GM12878 (cell line): Measurements from ENCODE around the gene TANC1. TPM values are rescaled to one million over a fixed set of nuclear protein-coding genes. Genes with fewer than 3 reads are reported as not detected.

Experiments used
- ATAC-seq: fragments of 200-7000 bp; cut with Tn5 transposase; 3 replicates; pipeline ENCODE4 v1.9.1; 2020; ENCODE audit warnings: mild to moderate bottlenecking, moderate library complexity
- BruUV-seq: library from RNA; stranded (reverse); fragments of 400-500 nt; replicated peaks from 2 replicates; lab custom pipeline; 2021; lab: Mats Ljungman, UMichigan
- CTCF ChIA-PET: fragments of 300-600 bp; sonication (Branson Sonifier 250); formaldehyde crosslinking; extraction: SDS; loops from one replicate; lab custom pipeline; 2021; ENCODE audit warnings: inconsistent platforms; lab: Yijun Ruan, JAX
- POLR2A ChIA-PET: fragments of 350-600 bp; formaldehyde crosslinking; extraction: SDS; loops from one replicate; lab custom pipeline; 2021; ENCODE audit warnings: inconsistent platforms; lab: Charles Lee
- RAD21 ChIA-PET: fragments of 300-600 bp; sonication (Branson Sonifier 250); formaldehyde crosslinking; loops from one replicate; lab custom pipeline; 2023; ENCODE audit warnings: antibody characterized with exemption; ENCODE audit not compliant: unreplicated experiment; lab: Charles Lee
- SMC1A ChIA-PET: fragments of 300-600 bp; sonication (Branson Sonifier 250); formaldehyde crosslinking; loops from one replicate; lab custom pipeline; 2023; ENCODE audit not compliant: unreplicated experiment, uncharacterized antibody; lab: Charles Lee
- DNase-seq: peaks from one replicate; pipeline ENCODE4 v3.0.0-alpha.2; 2011; ENCODE audit warnings: low read depth, low spot score
- FAIRE-seq: peaks from 3 replicates; lab custom pipeline; 2011; peaks lifted over from hg19 to GRCh38; lab: Jason Lieb, UNC
- H2AFZ ChIP-seq: 2 replicates; pipeline ENCODE4 v1.6.0; 2011; ENCODE audit warnings: low read depth, low read length, control low read depth; ENCODE audit not compliant: control insufficient read depth
- H3K27ac ChIP-seq: 2 replicates; pipeline ENCODE4 v1.5.1; 2011; ENCODE audit warnings: control low read depth; ENCODE audit not compliant: control insufficient read depth, insufficient read depth
- H3K27me3 ChIP-seq, 2 experiments: replicated peaks in 1 of 2; 2 replicates each; pipeline versions ENCODE4 v1.6.0 to v1.6.1; 2011; ENCODE audit warnings: low read length in 1 of 2; ENCODE audit not compliant: control insufficient read depth in 2 of 2, insufficient read depth in 2 of 2
- H3K36me3 ChIP-seq, 2 experiments: 2 replicates each; pipeline ENCODE4 v1.5.1; 2011; ENCODE audit warnings: low read length in 1 of 2; ENCODE audit not compliant: control insufficient read depth in 2 of 2, insufficient read depth in 2 of 2
- H3K4me1 ChIP-seq: 2 replicates; pipeline ENCODE4 v1.6.1; 2011; ENCODE audit warnings: mild to moderate bottlenecking, low read length, moderate library complexity, mixed read lengths; ENCODE audit not compliant: control insufficient read depth, insufficient read depth
- H3K4me2 ChIP-seq: 2 replicates; pipeline ENCODE4 v1.6.0; 2011; ENCODE audit warnings: control low read depth; ENCODE audit not compliant: control insufficient read depth, insufficient read depth
- H3K4me3 ChIP-seq: fragments of 200-600 bp; sonication (generic); 2 replicates; pipeline ENCODE4 v1.5.1; 2016
- H3K79me2 ChIP-seq: 2 replicates; pipeline ENCODE4 v1.6.0; 2011; ENCODE audit warnings: low read length; ENCODE audit not compliant: control insufficient read depth, insufficient read depth
- H3K9ac ChIP-seq: 2 replicates; pipeline ENCODE4 v1.8.0; 2011; ENCODE audit warnings: low read length, control low read depth, mixed read lengths; ENCODE audit not compliant: control insufficient read depth, insufficient read depth
- H3K9me3 ChIP-seq: replicated peaks from 3 replicates; pipeline ENCODE4 v1.5.1; 2011; ENCODE audit warnings: mild to moderate bottlenecking, low read length; ENCODE audit not compliant: control insufficient read depth, insufficient read depth
- H4K20me1 ChIP-seq: 2 replicates; pipeline ENCODE4 v1.6.0; 2011; ENCODE audit not compliant: control insufficient read depth, insufficient read depth
- CBX3 ChIP-seq: fragments of 200-600 bp; sonication (generic); IDR thresholded peaks from 2 replicates; pipeline ENCODE4 v1.6.1; 2016; ENCODE audit warnings: low read depth, borderline replicate concordance
- HCFC1 ChIP-seq: fragments of 150-350 bp; IDR thresholded peaks from 2 replicates; pipeline ENCODE4 v1.6.1; 2014; ENCODE audit warnings: low read length
- IRF5 ChIP-seq: fragments of 450-650 bp; IDR thresholded peaks from 2 replicates; pipeline ENCODE4 v1.6.1; 2017; ENCODE audit warnings: borderline replicate concordance
- NFXL1 ChIP-seq: fragments of 450-650 bp; IDR thresholded peaks from 2 replicates; pipeline ENCODE4 v1.6.1; 2017; ENCODE audit warnings: antibody characterized with exemption, mild to moderate bottlenecking, borderline replicate concordance
- NFYB ChIP-seq: IDR thresholded peaks from 2 replicates; pipeline ENCODE4 v1.6.1; 2011; ENCODE audit warnings: low read depth, mild to moderate bottlenecking, low read length, improper control_type of control experiment, moderate library complexity; ENCODE audit not compliant: insufficient read depth
- NKRF ChIP-seq: fragments of 450-650 bp; conservative IDR thresholded peaks from 2 replicates; pipeline ENCODE4 v1.6.1; 2017; ENCODE audit warnings: mild to moderate bottlenecking, moderate library complexity
- PRDM15 ChIP-seq: fragments of 450-650 bp; formaldehyde crosslinking; IDR thresholded peaks from 2 replicates; pipeline ENCODE4 v1.4.0; 2020; ENCODE audit warnings: mild to moderate bottlenecking, moderate library complexity
- WGBS: methylation state at CpG from one replicate; pipeline ENCODE4 v1.1.6; 2016; ENCODE audit warnings: low lambda C conversion rate; ENCODE audit not compliant: insufficient replicate concordance, insufficient coverage; ENCODE audit errors: missing lambda C conversion rate; 5-methylcytosine and 5-hydroxymethylcytosine counted together
- in situ Hi-C: fragments of 300-500 bp; cut with MboI; formaldehyde crosslinking; loops from 9 replicates; pipeline ENCODE4 v1.14.3; 2018; ENCODE audit warnings: mixed read lengths
- intact Hi-C: fragments of 100-400 bp; cut with micrococcal nuclease; formaldehyde crosslinking; loops from one replicate; pipeline ENCODE4 v1.14.2; 2022; ENCODE audit not compliant: unreplicated experiment
- polyA plus RNA-seq, 11 experiments: library from polyadenylated mRNA; depleted of rRNA in 4 of 11; unstranded in 6 of 11; stranded (reverse) in 5 of 11; fragments of >200 nt; fragmentation: Nextera tagmentation in 4 of 11; fragmentation: Illumina TruSeq in 1 of 11; extraction: Ambion mirVana in 4 of 11; extraction: Trizol in 1 of 11; gene quantifications; 1 replicate in 1 of 11; 2 replicates in 10 of 11; pipeline versions ENCODE4 v1.2.1 to v1.2.3, GENCODE V29; 2011 to 2016; ENCODE audit warnings: inconsistent platforms in 2 of 11, missing spikeins in 2 of 11, low read depth in 1 of 11
- total RNA-seq, 4 experiments: library from RNA; depleted of rRNA in 3 of 4; stranded (reverse); fragments of >200 nt in 3 of 4; fragmentation: Illumina TruSeq in 1 of 4; extraction: Trizol in 1 of 4; gene quantifications; 2 replicates each; pipeline versions ENCODE4 v1.2.1 to v1.2.3, GENCODE V29; 2013 to 2021

The TANC1 gene
- total and polyA plus RNA-seq, 10 of the 15 experiments (the other 5 are each of a cell fraction or from before 2014, with no cell fraction given): 0.05 to 5.0 (median 0.34) TPM

- H3K36me3 ChIP-seq: no peaks in the 10 kb centered on the region
- CTCF ChIA-PET: interaction anchor here (1.4 kb wide), 1 partner anchor 8 kb away, joined by 3 read pairs; no protein-coding TSS in a partner anchor
- FAIRE-seq: no peak
- no peaks in the 10 kb centered on the region; the same call in 2 of the 3 replicates for H3K9me3 ChIP-seq
- no peak for ATAC-seq
- H3K4me1 ChIP-seq: no peaks in the 10 kb centered on the region
- no peaks in the 10 kb centered on the region for H4K20me1 ChIP-seq
- H2AFZ ChIP-seq: no peak overlapping the region
- TF ChIP-seq IRF5 (no peak), NKRF (no peak), NFYB (no peak), PRDM15 (CRISPR knock-in tag) (no peak), NFXL1 (no peak), HCFC1 (no peak), CBX3 (no peak)
- H3K4me3 ChIP-seq: no peak overlapping the region
- RAD21 ChIA-PET: no interaction called here
- no peaks in the 10 kb centered on the region for H3K79me2 ChIP-seq
- POLR2A ChIA-PET: no interaction called here
- H3K27ac ChIP-seq: no peak overlapping the region
- intact Hi-C loops (no loop called here), in situ Hi-C loops (no loop called here)
- DNase-seq: no peak
- SMC1A ChIA-PET: interaction anchor here (0.7 to 1.1 kb wide), 2 partner anchors 26 to 344 kb away, joined by 3 read pairs; no protein-coding TSS in a partner anchor
- H3K4me2 ChIP-seq: no peak overlapping the region
- BruUV-seq: no TSS peak
- no peak overlapping the region for H3K9ac ChIP-seq
- 98% methylated on average over 4 of the region's 4 CpGs for WGBS
- no peaks in the 10 kb centered on the region for H3K27me3 ChIP-seq
Measured at GRCh38 chr2:159270744-159271379, 302.4 kb downstream of the TANC1 start.
